ENCODE data around the gene SLC34A3.

DNA sequence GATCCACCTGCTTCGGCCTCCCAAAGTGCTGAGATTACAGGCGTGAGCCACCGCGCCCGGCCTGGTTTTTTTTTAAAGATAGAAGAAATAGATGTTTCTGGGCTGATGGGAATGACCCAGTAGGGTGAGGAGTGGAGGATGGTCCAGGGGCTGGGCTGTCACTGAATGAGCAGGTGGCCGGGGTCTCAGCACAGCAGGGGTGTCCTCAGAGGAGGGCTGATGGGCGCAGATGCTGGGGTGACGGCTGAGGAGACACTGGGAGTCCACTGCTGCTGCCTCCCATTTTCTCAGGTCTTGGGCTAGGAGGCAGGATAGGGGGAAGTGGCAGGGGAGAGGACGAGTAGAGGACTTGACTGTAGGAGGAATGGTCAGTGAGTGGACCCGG is 44.5 kb downstream of the SLC34A3 start:
- TF ChIP-seq, protein P1, sequence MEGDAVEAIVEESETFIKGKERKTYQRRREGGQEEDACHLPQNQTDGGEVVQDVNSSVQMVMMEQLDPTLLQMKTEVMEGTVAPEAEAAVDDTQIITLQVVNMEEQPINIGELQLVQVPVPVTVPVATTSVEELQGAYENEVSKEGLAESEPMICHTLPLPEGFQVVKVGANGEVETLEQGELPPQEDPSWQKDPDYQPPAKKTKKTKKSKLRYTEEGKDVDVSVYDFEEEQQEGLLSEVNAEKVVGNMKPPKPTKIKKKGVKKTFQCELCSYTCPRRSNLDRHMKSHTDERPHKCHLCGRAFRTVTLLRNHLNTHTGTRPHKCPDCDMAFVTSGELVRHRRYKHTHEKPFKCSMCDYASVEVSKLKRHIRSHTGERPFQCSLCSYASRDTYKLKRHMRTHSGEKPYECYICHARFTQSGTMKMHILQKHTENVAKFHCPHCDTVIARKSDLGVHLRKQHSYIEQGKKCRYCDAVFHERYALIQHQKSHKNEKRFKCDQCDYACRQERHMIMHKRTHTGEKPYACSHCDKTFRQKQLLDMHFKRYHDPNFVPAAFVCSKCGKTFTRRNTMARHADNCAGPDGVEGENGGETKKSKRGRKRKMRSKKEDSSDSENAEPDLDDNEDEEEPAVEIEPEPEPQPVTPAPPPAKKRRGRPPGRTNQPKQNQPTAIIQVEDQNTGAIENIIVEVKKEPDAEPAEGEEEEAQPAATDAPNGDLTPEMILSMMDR (IDR thresholded peaks at IDR 0.05): no peak
- TF ChIP-seq POLR2A (IDR thresholded peaks at IDR 0.05): no peak

Data from thyroid gland (tissue), 4 donors.